ENCODE measurements around the gene YEATS4. TPM values are rescaled to one million over a fixed set of nuclear protein-coding genes. Genes with fewer than 3 reads are reported as not detected.

Gene YEATS4
- total and polyA plus RNA-seq, 2 donors from 2014 or later, result 14.5 to 15.6 TPM

- Histone ChIP-seq H3K4me1 (ENCODE audit: control insufficient read depth in 2 of 3, insufficient read depth in 2 of 3, low read depth in 1 of 3, low read length in 3 of 3) (peaks cover 0 to 3% (median under 1%) of the 10 kb centered on the region in 3 donors), H3K9me3 (ENCODE audit: control insufficient read depth in 2 of 3, insufficient read depth in 1 of 3, low read length in 3 of 3) (no peaks in the 10 kb centered on the region), H3K36me3 (ENCODE audit: control insufficient read depth in 2 of 3, insufficient read depth in 3 of 3, low read length in 3 of 3) (no peaks in the 10 kb centered on the region), H3K27me3 (ENCODE audit: control insufficient read depth, insufficient read depth, low read length) (no peaks in the 10 kb centered on the region), H3K4me3 (ENCODE audit: low read length in 3 of 3) (no peak overlapping the region), H3K27ac (ENCODE audit: low read depth in 2 of 2, low read length in 2 of 2) (no peak overlapping the region), H3K9ac (ENCODE audit: low read length in 3 of 3) (no peak overlapping the region)
- no peak for DNase-seq
- no peak for FAIRE-seq
- intact Hi-C loops (cut with DNase I), result no loop called here
- TF ChIP-seq CTCF (IDR thresholded peaks at IDR 0.05; ENCODE audit: borderline replicate concordance, extremely low read depth, insufficient read depth), result no peak
These were observed 5.4 kb upstream of the YEATS4 start for GRCh38 chr12:69354172-69354555.

- intact Hi-C loops (cut with DNase I), result no loop called here
These were observed 4.9 kb upstream of the YEATS4 start for GRCh38 chr12:69354556-69355187.

GRCh38 chr12:69355363-69356028 lies 4.0 kb upstream of the YEATS4 start:
- intact Hi-C loops (cut with DNase I), result no loop called here
- no peak for FAIRE-seq
- Histone ChIP-seq H3K36me3 (ENCODE audit: control insufficient read depth in 2 of 3, insufficient read depth in 3 of 3, low read length in 3 of 3) (no peaks in the 10 kb centered on the region), H3K9ac (ENCODE audit: low read length in 3 of 3) (no peak overlapping the region), H3K4me3 (ENCODE audit: low read length in 3 of 3) (no peak overlapping the region), H3K27me3 (ENCODE audit: control insufficient read depth, insufficient read depth, low read length) (no peaks in the 10 kb centered on the region), H3K27ac (ENCODE audit: low read depth in 2 of 2, low read length in 2 of 2) (no peak overlapping the region), H3K9me3 (ENCODE audit: control insufficient read depth in 2 of 3, insufficient read depth in 1 of 3, low read length in 3 of 3) (no peaks in the 10 kb centered on the region), H3K4me1 (ENCODE audit: control insufficient read depth in 2 of 3, insufficient read depth in 2 of 3, low read depth in 1 of 3, low read length in 3 of 3) (peaks cover 0 to 5% (median 2%) of the 10 kb centered on the region in 3 donors)
- DNase-seq, result no peak
- no peak for TF ChIP-seq CTCF (IDR thresholded peaks at IDR 0.05; ENCODE audit: borderline replicate concordance, extremely low read depth, insufficient read depth)

More at GRCh38 chr12:69354556-69355187, 4.9 kb upstream of the YEATS4 start:
- Histone ChIP-seq H3K36me3 (ENCODE audit: control insufficient read depth in 2 of 3, insufficient read depth in 3 of 3, low read length in 3 of 3) (no peaks in the 10 kb centered on the region), H3K4me3 (ENCODE audit: low read length in 3 of 3) (no peak overlapping the region), H3K9ac (ENCODE audit: low read length in 3 of 3) (no peak overlapping the region), H3K27me3 (ENCODE audit: control insufficient read depth, insufficient read depth, low read length) (no peaks in the 10 kb centered on the region), H3K9me3 (ENCODE audit: control insufficient read depth in 2 of 3, insufficient read depth in 1 of 3, low read length in 3 of 3) (no peaks in the 10 kb centered on the region), H3K4me1 (ENCODE audit: control insufficient read depth in 2 of 3, insufficient read depth in 2 of 3, low read depth in 1 of 3, low read length in 3 of 3) (peaks cover 0 to 5% (median 2%) of the 10 kb centered on the region in 3 donors), H3K27ac (ENCODE audit: low read depth in 2 of 2, low read length in 2 of 2) (no peak overlapping the region)
- FAIRE-seq, result no peak
- no peak for DNase-seq
- no peak for TF ChIP-seq CTCF (IDR thresholded peaks at IDR 0.05; ENCODE audit: borderline replicate concordance, extremely low read depth, insufficient read depth)
